Panc1 (cell line): ENCODE results near the gene UQCRFS1. TPM values are rescaled to one million over a fixed set of nuclear protein-coding genes. Genes with fewer than 3 reads are reported as not detected.
"Not testable (repeated sequence)": the region's sequence is repeated elsewhere in the genome, so short reads cannot be mapped to it uniquely, and the experiment has no call there.

ENCODE experiments used
- ATAC-seq: fragments of 200-7000 bp; cut with Tn5 transposase; 2 replicates; pipeline ENCODE4 v1.9.1; 2020; ENCODE audit warnings: mild to moderate bottlenecking, moderate library complexity
- BruUV-seq: library from RNA; stranded (reverse); fragments of 400-500 nt; replicated peaks from 2 replicates; lab custom pipeline; 2021; lab: Mats Ljungman, UMichigan
- CTCF ChIA-PET: fragments of 300-600 bp; sonication (Branson Sonifier 250); formaldehyde crosslinking; loops from one replicate; lab custom pipeline; 2022; ENCODE audit warnings: antibody characterized with exemption; lab: Charles Lee
- POLR2A ChIA-PET: fragments of 300-600 bp; sonication (Branson Sonifier 250); formaldehyde crosslinking; loops from one replicate; lab custom pipeline; 2022; ENCODE audit warnings: antibody characterized with exemption; lab: Charles Lee
- DNase-seq: peaks from one replicate; pipeline ENCODE4 v3.0.0-alpha.2; 2010; ENCODE audit warnings: low read depth, low spot score
- H3K27ac ChIP-seq: 2 replicates; pipeline ENCODE4 v1.5.1; 2011; ENCODE audit warnings: mild to moderate bottlenecking, low read length, inconsistent platforms
- H3K27me3 ChIP-seq: fragments of 200-500 bp; sonication (Bioruptor generic); 2 replicates; pipeline ENCODE4 v1.6.0; 2014; ENCODE audit warnings: low read length, inconsistent platforms; ENCODE audit not compliant: control insufficient read depth, insufficient read depth
- H3K36me3 ChIP-seq: fragments of 200-500 bp; sonication (Bioruptor generic); 2 replicates; pipeline ENCODE4 v1.5.1; 2014; ENCODE audit warnings: inconsistent platforms, mild to moderate bottlenecking, low read length, moderate library complexity; ENCODE audit not compliant: control insufficient read depth, insufficient read depth
- H3K4me1 ChIP-seq: 2 replicates; pipeline ENCODE4 v1.5.1; 2011; ENCODE audit warnings: inconsistent platforms, mild to moderate bottlenecking, low read length, moderate library complexity; ENCODE audit not compliant: control insufficient read depth, insufficient read depth
- H3K4me3 ChIP-seq, 2 experiments: 2 replicates each; pipeline ENCODE4 v1.5.1; 2011 to 2012; ENCODE audit warnings: low read depth in 2 of 2, low read length in 2 of 2, mild to moderate bottlenecking in 2 of 2, inconsistent platforms in 1 of 2, moderate library complexity in 1 of 2
- H3K9me3 ChIP-seq: fragments of 200-500 bp; sonication (Bioruptor generic); 2 replicates; pipeline ENCODE4 v1.5.1; 2014; ENCODE audit warnings: low read depth, mild to moderate bottlenecking, inconsistent platforms, low read length, moderate library complexity; ENCODE audit not compliant: control insufficient read depth, insufficient read depth
- CTCF ChIP-seq: fragments of 450-650 bp; IDR thresholded peaks from 2 replicates; pipeline ENCODE4 v1.5.1; 2017; ENCODE audit warnings: mild to moderate bottlenecking
- POLR2AphosphoS5 ChIP-seq: IDR thresholded peaks from 2 replicates; pipeline ENCODE4 v1.6.1; 2012; ENCODE audit warnings: mild to moderate bottlenecking, low read depth, low read length, moderate library complexity
- REST ChIP-seq, 2 experiments: IDR thresholded peaks; 2 replicates each; pipeline ENCODE4 v1.6.1; 2011 to 2012; ENCODE audit warnings: low read depth in 2 of 2, control low read depth in 1 of 2, low read length in 1 of 2, mild to moderate bottlenecking in 1 of 2, moderate library complexity in 1 of 2; ENCODE audit not compliant: insufficient read depth in 1 of 2
- SIN3A ChIP-seq: IDR thresholded peaks from 2 replicates; pipeline ENCODE4 v1.6.1; 2012; ENCODE audit warnings: low read depth, mild to moderate bottlenecking, low read length, moderate library complexity, borderline replicate concordance; ENCODE audit not compliant: insufficient read depth
- TCF7L2 ChIP-seq: IDR thresholded peaks from 2 replicates; pipeline ENCODE4 v1.6.1; 2011; ENCODE audit warnings: mild to moderate bottlenecking, low read depth, low read length, inconsistent platforms
- in situ Hi-C: cut with HindIII; loops from 2 replicates; pipeline ENCODE4 v1.10.0; 2016; ENCODE audit warnings: low sequenced_read_pairs, low pct_unique_long_range_greater_than_20kb
- intact Hi-C: fragments of 100-400 bp; cut with micrococcal nuclease; formaldehyde crosslinking; loops from one replicate; pipeline ENCODE4 v1.10.0; 2022; ENCODE audit not compliant: unreplicated experiment
- total RNA-seq: library from RNA; stranded (reverse); gene quantifications from one replicate; pipeline ENCODE4 v1.2.1, GENCODE V29; 2021; ENCODE audit not compliant: unreplicated experiment

Gene UQCRFS1
- total RNA-seq, 1 experiment from 2014 or later = 70.0 TPM

- H3K4me3 ChIP-seq, H3K27me3 ChIP-seq, ATAC-seq, in situ Hi-C loops, DNase-seq, intact Hi-C loops, CTCF ChIA-PET, H3K9me3 ChIP-seq, POLR2A ChIA-PET, H3K27ac ChIP-seq: not testable (repeated sequence)
- H3K4me1 ChIP-seq = peaks cover 17% of the 10 kb centered on the region; the same call in 1 of the 2 replicates
- BruUV-seq = TSS peak; percentile 2
- peaks cover 15% of the 10 kb centered on the region for H3K36me3 ChIP-seq
Measured at GRCh38 chr19:29207403-29208187, 5.4 kb downstream of the UQCRFS1 start.

- H3K4me1 ChIP-seq = peaks cover 14% of the 10 kb centered on the region; the same call in 1 of the 2 replicates
- H3K9me3 ChIP-seq = no peaks in the 10 kb centered on the region
- ChIA-PET CTCF (no interaction called here), POLR2A (no interaction called here)
- BruUV-seq = no TSS peak
- intact Hi-C loops = no loop called here
- in situ Hi-C loops = no loop called here
- H3K27me3 ChIP-seq = no peaks in the 10 kb centered on the region
- no peak overlapping the region for H3K27ac ChIP-seq
- no peak for DNase-seq
- ATAC-seq = no peak
- H3K4me3 ChIP-seq = no peak overlapping the region
- H3K36me3 ChIP-seq = peaks cover 15% of the 10 kb centered on the region; the same call in 1 of the 2 replicates
- TF ChIP-seq REST (IDR thresholded peaks at IDR 0.05; ENCODE audit: insufficient read depth in 1 of 2, low read depth in 2 of 2, low read length in 1 of 2) = no peak
- no peak for TF ChIP-seq TCF7L2
- no peak for TF ChIP-seq CTCF
- TF ChIP-seq POLR2AphosphoS5 = no peak
- TF ChIP-seq SIN3A = no peak
Measured at GRCh38 chr19:29206453-29206852, 6.5 kb downstream of the UQCRFS1 start.

- intact Hi-C loops = no loop called here
- peaks cover 11% of the 10 kb centered on the region; the same call in 1 of the 2 replicates for H3K36me3 ChIP-seq
- H3K9me3 ChIP-seq = no peaks in the 10 kb centered on the region
- ATAC-seq = no peak
- POLR2A ChIA-PET = no interaction called here
- H3K4me1 ChIP-seq = no peaks in the 10 kb centered on the region
- no peak overlapping the region for H3K4me3 ChIP-seq
- TF ChIP-seq CTCF = no peak
- no peak for TF ChIP-seq REST (IDR thresholded peaks at IDR 0.05; ENCODE audit: insufficient read depth in 1 of 2, low read depth in 2 of 2, low read length in 1 of 2)
- no peak for TF ChIP-seq POLR2AphosphoS5
- TF ChIP-seq SIN3A = no peak
- TF ChIP-seq TCF7L2 = no peak
- CTCF ChIA-PET = no interaction called here
- in situ Hi-C loops = no loop called here
- no TSS peak for BruUV-seq
- H3K27me3 ChIP-seq = no peaks in the 10 kb centered on the region
- H3K27ac ChIP-seq = no peak overlapping the region
- DNase-seq = no peak
Measured at GRCh38 chr19:29202281-29202680, 10.7 kb downstream of the UQCRFS1 start.
